Activated CD4-positive, alpha-beta T cell treated with anti-CD3 and anti-CD28 coated beads, Interleukin-2, amount 50 U/mL, for 16 hours (primary cell): ENCODE data around the gene INO80B.
A peak's percentile ranks its signal among the peaks of the same experiment; 100 is the strongest.
"Not testable (repeated sequence)": the region's sequence is repeated elsewhere in the genome, so short reads cannot be mapped to it uniquely, and the experiment has no call there.

ENCODE experiments used
- DNase-seq: peaks from one replicate; pipeline ENCODE4 v3.0.0-alpha.2; 2020

The INO80B gene

GRCh38 chr2:74482801-74483674 is 28.2 kb downstream of the INO80B start, which contains the start of the genes CCDC142 and TTC31:
Gene CCDC142 (minus strand): TSS chr2:74482998. CDS start chr2:74482837, 161 bp downstream.
Gene TTC31 (plus strand): TSS chr2:74483081. CDS start chr2:74483096, 15 bp downstream.
- peak; percentile 95 for DNase-seq

GRCh38 chr2:74483675-74484164 is 28.8 kb downstream of the INO80B start:
- DNase-seq = not testable (repeated sequence)

- no peak for DNase-seq
Measured at GRCh38 chr2:74486141-74486540, 31.3 kb downstream of the INO80B start.

GRCh38 chr2:74488643-74489481 is 34.0 kb downstream of the INO80B start:
- DNase-seq = no peak

GRCh38 chr2:74489906-74490305 is 35.0 kb downstream of the INO80B start:
- DNase-seq = no peak

GRCh38 chr2:74491648-74492544 is 37.0 kb downstream of the INO80B start:
- DNase-seq = no peak

GRCh38 chr2:74493546-74493945 is 38.7 kb downstream of the INO80B start:
- DNase-seq = no peak

GRCh38 chr2:74495440-74495839 is 40.6 kb downstream of the INO80B start:
- no peak for DNase-seq

- no peak for DNase-seq
Measured at GRCh38 chr2:74496997-74497776, 42.3 kb downstream of the INO80B start.

GRCh38 chr2:74497777-74498499 is 43.1 kb downstream of the INO80B start:
- peak; percentile 29 for DNase-seq

- peak; percentile 60 for DNase-seq
Measured at GRCh38 chr2:74498500-74499266, 43.8 kb downstream of the INO80B start.

- DNase-seq = peak; percentile 35
Measured at GRCh38 chr2:74499267-74499939, 44.5 kb downstream of the INO80B start, which contains the start of gene LBX2. Gene LBX2 (minus strand): TSS chr2:74499603. CDS start chr2:74499537, 66 bp downstream.

GRCh38 chr2:74499940-74500577 is 45.2 kb downstream of the INO80B start:
- no peak for DNase-seq

GRCh38 chr2:74500578-74500946 is 45.7 kb downstream of the INO80B start:
- DNase-seq = no peak

- no peak for DNase-seq
Measured at GRCh38 chr2:74501335-74502071, 46.6 kb downstream of the INO80B start.

GRCh38 chr2:74502147-74502719 is 47.3 kb downstream of the INO80B start:
- DNase-seq = no peak

GRCh38 chr2:74502720-74503505 is 48.0 kb downstream of the INO80B start:
- DNase-seq = peak; percentile 78
